Measurements from ENCODE around the gene MRPS6.

Gene MRPS6

GRCh38 chr21:34027721-34028461, 45.5 kb upstream of the MRPS6 start:
- DNase-seq = no peak
- H3K79me2 ChIP-seq (ENCODE audit: insufficient read depth, low read length) = no peaks in the 10 kb centered on the region
- no peak overlapping the region for H3K9ac ChIP-seq (ENCODE audit: low read depth, low read length)
- no peak overlapping the region for H3K4me2 ChIP-seq (ENCODE audit: insufficient read depth, low read length)
- no peaks in the 10 kb centered on the region for H4K20me1 ChIP-seq (ENCODE audit: insufficient read depth, low read length)
- H2AFZ ChIP-seq (ENCODE audit: low read depth, low read length) = no peak overlapping the region
- no peaks in the 10 kb centered on the region for H3K9me3 ChIP-seq (ENCODE audit: insufficient read depth, low read length, severe bottlenecking)
- H3K27ac ChIP-seq (ENCODE audit: low read length) = no peak overlapping the region
- no peaks in the 10 kb centered on the region for H3K36me3 ChIP-seq (ENCODE audit: insufficient read depth, low read length)
- no peaks in the 10 kb centered on the region for H3K27me3 ChIP-seq (ENCODE audit: insufficient read depth, low read length, poor library complexity)
- no peak overlapping the region for H3K4me3 ChIP-seq (ENCODE audit: low read depth in 1 of 2, low read length in 2 of 2)
- TF ChIP-seq, protein P1, sequence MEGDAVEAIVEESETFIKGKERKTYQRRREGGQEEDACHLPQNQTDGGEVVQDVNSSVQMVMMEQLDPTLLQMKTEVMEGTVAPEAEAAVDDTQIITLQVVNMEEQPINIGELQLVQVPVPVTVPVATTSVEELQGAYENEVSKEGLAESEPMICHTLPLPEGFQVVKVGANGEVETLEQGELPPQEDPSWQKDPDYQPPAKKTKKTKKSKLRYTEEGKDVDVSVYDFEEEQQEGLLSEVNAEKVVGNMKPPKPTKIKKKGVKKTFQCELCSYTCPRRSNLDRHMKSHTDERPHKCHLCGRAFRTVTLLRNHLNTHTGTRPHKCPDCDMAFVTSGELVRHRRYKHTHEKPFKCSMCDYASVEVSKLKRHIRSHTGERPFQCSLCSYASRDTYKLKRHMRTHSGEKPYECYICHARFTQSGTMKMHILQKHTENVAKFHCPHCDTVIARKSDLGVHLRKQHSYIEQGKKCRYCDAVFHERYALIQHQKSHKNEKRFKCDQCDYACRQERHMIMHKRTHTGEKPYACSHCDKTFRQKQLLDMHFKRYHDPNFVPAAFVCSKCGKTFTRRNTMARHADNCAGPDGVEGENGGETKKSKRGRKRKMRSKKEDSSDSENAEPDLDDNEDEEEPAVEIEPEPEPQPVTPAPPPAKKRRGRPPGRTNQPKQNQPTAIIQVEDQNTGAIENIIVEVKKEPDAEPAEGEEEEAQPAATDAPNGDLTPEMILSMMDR (IDR thresholded peaks at IDR 0.05; ENCODE audit: borderline replicate concordance, extremely low read depth, low read length, poor library complexity, severe bottlenecking) = no peak
- no peak for TF ChIP-seq EZH2 (IDR thresholded peaks at IDR 0.05; ENCODE audit: borderline replicate concordance, low read depth, low read length, severe bottlenecking)
- ATAC-seq (ENCODE audit: insufficient read depth, low read depth) = no peak
- H3K4me1 ChIP-seq (ENCODE audit: insufficient read depth, low read length) = peaks cover 34% of the 10 kb centered on the region

GRCh38 chr21:34029743-34030528, 43.4 kb upstream of the MRPS6 start:
- Histone ChIP-seq H2AFZ (ENCODE audit: low read depth, low read length) (no peak overlapping the region), H3K27ac (ENCODE audit: low read length) (no peak overlapping the region), H3K79me2 (ENCODE audit: insufficient read depth, low read length) (no peaks in the 10 kb centered on the region), H3K4me3 (ENCODE audit: low read depth in 1 of 2, low read length in 2 of 2) (no peak overlapping the region), H3K4me1 (ENCODE audit: insufficient read depth, low read length) (peaks cover 14% of the 10 kb centered on the region), H3K27me3 (ENCODE audit: insufficient read depth, low read length, poor library complexity) (no peaks in the 10 kb centered on the region), H3K36me3 (ENCODE audit: insufficient read depth, low read length) (no peaks in the 10 kb centered on the region), H3K9ac (ENCODE audit: low read depth, low read length) (no peak overlapping the region), H4K20me1 (ENCODE audit: insufficient read depth, low read length) (no peaks in the 10 kb centered on the region), H3K9me3 (ENCODE audit: insufficient read depth, low read length, severe bottlenecking) (no peaks in the 10 kb centered on the region), H3K4me2 (ENCODE audit: insufficient read depth, low read length) (no peak overlapping the region)
- ATAC-seq (ENCODE audit: insufficient read depth, low read depth) (peak; percentile 81), DNase-seq (no peak)
- TF ChIP-seq, protein P1 (IDR thresholded peaks at IDR 0.05; ENCODE audit: borderline replicate concordance, extremely low read depth, low read length, poor library complexity, severe bottlenecking) = no peak
- no peak for TF ChIP-seq EZH2 (IDR thresholded peaks at IDR 0.05; ENCODE audit: borderline replicate concordance, low read depth, low read length, severe bottlenecking)

- no peak overlapping the region for H3K4me2 ChIP-seq (ENCODE audit: insufficient read depth, low read length)
- no peak overlapping the region for H2AFZ ChIP-seq (ENCODE audit: low read depth, low read length)
- peaks cover 3% of the 10 kb centered on the region; the same call in 1 of the 2 replicates for H3K4me1 ChIP-seq (ENCODE audit: insufficient read depth, low read length)
- no peak for DNase-seq
- H3K9me3 ChIP-seq (ENCODE audit: insufficient read depth, low read length, severe bottlenecking) = no peaks in the 10 kb centered on the region
- no peak overlapping the region for H3K4me3 ChIP-seq (ENCODE audit: low read depth in 1 of 2, low read length in 2 of 2)
- no peaks in the 10 kb centered on the region for H3K79me2 ChIP-seq (ENCODE audit: insufficient read depth, low read length)
- no peaks in the 10 kb centered on the region for H3K27me3 ChIP-seq (ENCODE audit: insufficient read depth, low read length, poor library complexity)
- ATAC-seq (ENCODE audit: insufficient read depth, low read depth) = no peak; the same call in 2 of the 3 replicates
- TF ChIP-seq, protein P1 (IDR thresholded peaks at IDR 0.05; ENCODE audit: borderline replicate concordance, extremely low read depth, low read length, poor library complexity, severe bottlenecking) = no peak
- TF ChIP-seq EZH2 (IDR thresholded peaks at IDR 0.05; ENCODE audit: borderline replicate concordance, low read depth, low read length, severe bottlenecking) = no peak
- no peaks in the 10 kb centered on the region for H4K20me1 ChIP-seq (ENCODE audit: insufficient read depth, low read length)
- no peaks in the 10 kb centered on the region for H3K36me3 ChIP-seq (ENCODE audit: insufficient read depth, low read length)
- H3K27ac ChIP-seq (ENCODE audit: low read length) = no peak overlapping the region
- H3K9ac ChIP-seq (ENCODE audit: low read depth, low read length) = no peak overlapping the region
These were observed 41.5 kb upstream of the MRPS6 start for GRCh38 chr21:34031835-34032370.
